Activated T-helper 17 cell treated with anti-CD3 and anti-CD28 coated beads, Interleukin-2, amount 50 U/mL, for 72 hours (primary cell): Measurements from ENCODE around the gene LRFN2. TPM values are rescaled to one million over a fixed set of nuclear protein-coding genes. Genes with fewer than 3 reads are reported as not detected.

ENCODE experiments used
- ATAC-seq: fragments of 150-1000 bp; cut with Tn5 transposase; replicated peaks from 2 replicates; pipeline ENCODE4 v1.10.0; 2021; ENCODE audit warnings: mild to moderate bottlenecking, moderate library complexity
- H3K27ac Mint-ChIP-seq: one replicate; pipeline ENCODE4 v1.8.0; 2022; ENCODE audit warnings: mixed read lengths
- H3K27me3 Mint-ChIP-seq: one replicate; pipeline ENCODE4 v1.8.0; 2022; ENCODE audit warnings: mixed read lengths
- H3K36me3 Mint-ChIP-seq: one replicate; pipeline ENCODE4 v1.8.0; 2022; ENCODE audit warnings: low read depth, mild to moderate bottlenecking, mixed read lengths
- H3K4me1 Mint-ChIP-seq: one replicate; pipeline ENCODE4 v1.8.0; 2022; ENCODE audit warnings: mixed read lengths
- H3K4me3 Mint-ChIP-seq: one replicate; pipeline ENCODE4 v1.8.0; 2022; ENCODE audit warnings: mild to moderate bottlenecking, mixed read lengths
- H3K9me3 Mint-ChIP-seq: one replicate; pipeline ENCODE4 v1.8.0; 2022; ENCODE audit warnings: mixed read lengths
- total RNA-seq, 2 donors: library from RNA; stranded (reverse); gene quantifications; one replicate each; pipeline ENCODE4 v1.2.3, GENCODE V29; 2022

The LRFN2 gene
- total RNA-seq, 2 donors from 2014 or later, result 0.08 TPM; not detected in 1

DNA sequence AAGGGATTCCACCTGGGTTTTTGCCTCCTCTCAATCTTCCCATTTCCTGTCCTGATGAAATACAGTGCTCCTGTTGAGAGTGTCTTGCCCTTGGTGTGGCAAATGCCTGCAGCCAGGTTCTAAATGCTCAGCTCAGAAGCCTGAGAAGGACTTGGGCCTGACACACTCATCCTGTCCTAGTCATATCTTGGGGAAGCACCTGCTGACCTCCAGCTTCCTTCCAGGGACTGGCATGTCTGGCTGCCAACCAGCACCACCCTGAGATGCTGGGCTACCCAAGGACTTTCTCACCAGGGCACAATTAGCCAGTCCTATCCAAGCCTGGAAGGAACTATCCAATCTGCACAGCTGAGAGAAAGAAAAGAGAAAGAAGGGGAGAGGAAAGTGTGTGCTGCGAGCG, 43.4 kb downstream of the LRFN2 start:
- Mint-ChIP-seq H3K4me1 (no peaks in the 10 kb centered on the region), H3K27ac (no peak overlapping the region)
- ATAC-seq, result no peak

DNA sequence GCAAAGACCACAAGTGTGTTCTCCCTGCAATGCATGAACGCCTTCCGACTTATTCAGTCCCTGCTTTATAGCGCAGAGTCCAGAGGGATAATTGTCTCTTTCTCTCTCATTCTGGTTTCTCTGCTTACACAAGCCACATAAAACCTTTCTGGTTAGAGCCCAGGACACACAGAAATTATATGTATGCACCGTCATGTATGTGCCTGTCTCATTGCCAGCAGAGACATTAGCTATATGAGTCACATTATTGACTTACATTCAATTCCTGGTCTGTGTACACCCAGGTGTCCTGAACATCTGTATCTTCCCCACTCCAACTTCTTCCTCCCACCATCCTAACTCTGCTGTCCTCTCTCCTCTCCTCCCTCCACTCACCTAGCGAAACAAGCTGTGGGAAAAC, 44.0 kb downstream of the LRFN2 start:
- Mint-ChIP-seq H3K9me3 (no peaks in the 10 kb centered on the region), H3K27me3 (peaks cover 9% of the 10 kb centered on the region), H3K36me3 (no peaks in the 10 kb centered on the region), H3K4me1 (no peaks in the 10 kb centered on the region), H3K27ac (no peak overlapping the region), H3K4me3 (no peak overlapping the region)
- no peak for ATAC-seq

More for the DNA sequence above, 43.4 kb downstream of the LRFN2 start:
- Mint-ChIP-seq H3K27me3 (peaks cover 4% of the 10 kb centered on the region), H3K36me3 (no peaks in the 10 kb centered on the region), H3K9me3 (no peaks in the 10 kb centered on the region), H3K4me3 (no peak overlapping the region)

DNA sequence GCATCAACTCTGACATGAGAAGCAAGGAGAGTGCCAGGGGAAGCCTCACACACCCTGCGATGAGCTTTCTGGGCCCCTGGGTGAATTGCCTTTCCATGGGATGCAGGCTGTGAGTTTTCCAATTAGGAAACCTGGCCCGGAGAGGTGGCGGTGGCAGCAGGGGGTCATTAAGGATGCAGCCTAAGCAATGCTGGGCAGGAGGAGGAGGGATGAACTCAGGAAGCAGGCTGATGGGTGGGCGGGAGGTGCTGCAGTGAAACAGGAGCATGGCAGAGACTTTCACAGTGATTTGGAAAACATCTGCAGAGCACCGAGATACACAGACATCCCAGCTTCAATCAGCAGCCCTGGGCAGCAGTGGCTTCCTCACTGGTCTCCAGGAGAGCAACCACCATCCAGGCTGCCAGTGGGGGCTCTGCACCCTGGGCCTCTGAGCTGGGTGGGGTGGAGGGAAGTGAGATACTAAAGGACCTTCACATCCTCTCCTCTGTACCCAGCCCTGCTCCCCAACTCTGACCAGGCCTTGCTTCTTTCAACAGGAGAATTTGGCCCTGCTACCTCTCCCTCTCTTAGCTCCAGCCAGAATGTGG, 44.9 kb downstream of the LRFN2 start:
- no peak overlapping the region for H3K27ac Mint-ChIP-seq
- no peak overlapping the region for H3K4me3 Mint-ChIP-seq
- no peaks in the 10 kb centered on the region for H3K4me1 Mint-ChIP-seq
- H3K27me3 Mint-ChIP-seq, result peaks cover 9% of the 10 kb centered on the region
- no peaks in the 10 kb centered on the region for H3K36me3 Mint-ChIP-seq
- H3K9me3 Mint-ChIP-seq, result no peaks in the 10 kb centered on the region
- ATAC-seq, result no peak

GRCh38 chr6:40541556-40542174, 45.5 kb downstream of the LRFN2 start:
- no peak overlapping the region for H3K27ac Mint-ChIP-seq
- no peaks in the 10 kb centered on the region for H3K4me1 Mint-ChIP-seq
- no peaks in the 10 kb centered on the region for H3K9me3 Mint-ChIP-seq
- no peak for ATAC-seq
- peaks cover 9% of the 10 kb centered on the region for H3K27me3 Mint-ChIP-seq
- no peaks in the 10 kb centered on the region for H3K36me3 Mint-ChIP-seq
- H3K4me3 Mint-ChIP-seq, result no peak overlapping the region

DNA sequence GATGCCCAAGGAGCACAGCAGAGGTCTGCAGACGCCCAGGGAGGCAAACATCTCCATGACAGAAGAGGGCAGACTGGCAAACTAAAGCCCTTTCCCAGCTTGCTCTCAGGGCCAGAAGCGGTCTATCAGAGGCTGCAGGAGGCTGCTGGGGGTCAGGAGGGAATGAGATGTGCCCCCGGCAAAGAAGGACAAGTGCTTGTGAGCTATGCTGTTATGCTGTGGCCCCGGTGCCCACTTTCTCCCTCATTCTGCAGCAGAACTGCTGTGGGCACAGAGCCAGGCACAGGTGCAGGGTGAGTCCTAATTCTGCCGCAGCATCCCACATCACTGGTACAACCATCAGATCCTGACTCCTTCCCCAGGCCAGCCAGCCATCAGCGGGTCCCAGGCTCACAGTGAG, 46.4 kb downstream of the LRFN2 start:
- no peaks in the 10 kb centered on the region for H3K4me1 Mint-ChIP-seq
- no peak overlapping the region for H3K4me3 Mint-ChIP-seq
- H3K27ac Mint-ChIP-seq, result no peak overlapping the region

DNA sequence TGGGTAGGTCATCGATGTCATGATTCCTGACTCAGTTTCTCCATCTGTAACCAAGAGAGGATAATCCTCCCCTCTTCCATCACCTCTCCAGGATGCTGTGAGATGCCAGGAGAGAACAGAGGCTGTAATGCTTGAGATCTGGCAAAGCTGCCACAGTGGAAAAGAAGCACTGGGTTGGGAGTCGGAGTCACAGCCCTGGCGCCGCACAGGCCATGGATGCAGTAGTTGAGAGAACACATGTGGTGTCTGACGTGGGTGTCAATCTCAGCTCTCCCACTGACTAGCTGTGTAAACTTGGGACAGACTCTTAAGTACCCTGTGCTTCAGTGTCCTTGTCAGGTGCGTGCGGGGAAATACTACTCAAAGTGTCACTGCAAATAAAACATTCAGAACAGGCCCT, 47.3 kb downstream of the LRFN2 start:
- H3K4me3 Mint-ChIP-seq, result no peak overlapping the region
- no peak overlapping the region for H3K27ac Mint-ChIP-seq
- H3K4me1 Mint-ChIP-seq, result no peaks in the 10 kb centered on the region
- H3K36me3 Mint-ChIP-seq, result no peaks in the 10 kb centered on the region
- peaks cover 5% of the 10 kb centered on the region for H3K27me3 Mint-ChIP-seq
- no peak for ATAC-seq
- H3K9me3 Mint-ChIP-seq, result no peaks in the 10 kb centered on the region

More for the DNA sequence above, 46.4 kb downstream of the LRFN2 start:
- H3K9me3 Mint-ChIP-seq, result no peaks in the 10 kb centered on the region
- H3K36me3 Mint-ChIP-seq, result no peaks in the 10 kb centered on the region
- no peak for ATAC-seq
- H3K27me3 Mint-ChIP-seq, result peaks cover 9% of the 10 kb centered on the region

DNA sequence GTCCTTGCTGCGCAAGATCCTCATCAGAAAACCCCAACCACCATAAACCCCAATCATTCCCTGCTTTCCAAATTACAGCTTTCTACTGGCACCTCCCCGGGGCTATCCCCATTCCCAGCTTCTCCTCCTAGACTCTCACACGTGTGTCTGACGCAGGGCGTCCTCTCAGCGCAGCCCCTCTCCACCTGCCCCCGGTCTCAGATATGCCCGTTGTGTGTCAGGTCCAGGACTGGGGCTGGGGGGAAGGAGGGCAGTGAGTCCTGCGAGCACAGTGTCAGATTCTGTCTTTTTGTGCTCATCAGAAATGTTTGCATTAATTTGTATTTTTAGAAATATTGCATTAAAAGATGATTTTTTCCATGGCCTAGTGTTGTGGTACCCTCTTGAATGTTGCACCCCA, 48.6 kb downstream of the LRFN2 start:
- no peaks in the 10 kb centered on the region for H3K36me3 Mint-ChIP-seq

GRCh38 chr6:40537446-40537845, 49.7 kb downstream of the LRFN2 start:
- Mint-ChIP-seq H3K36me3 (no peaks in the 10 kb centered on the region), H3K27ac (no peak overlapping the region), H3K4me1 (no peaks in the 10 kb centered on the region), H3K27me3 (peaks cover 5% of the 10 kb centered on the region), H3K9me3 (no peaks in the 10 kb centered on the region), H3K4me3 (no peak overlapping the region)
- ATAC-seq, result no peak

More for the DNA sequence above, 48.6 kb downstream of the LRFN2 start:
- Mint-ChIP-seq H3K4me1 (no peaks in the 10 kb centered on the region), H3K4me3 (no peak overlapping the region), H3K9me3 (no peaks in the 10 kb centered on the region), H3K27ac (no peak overlapping the region), H3K27me3 (peaks cover 5% of the 10 kb centered on the region)
- ATAC-seq, result no peak

DNA sequence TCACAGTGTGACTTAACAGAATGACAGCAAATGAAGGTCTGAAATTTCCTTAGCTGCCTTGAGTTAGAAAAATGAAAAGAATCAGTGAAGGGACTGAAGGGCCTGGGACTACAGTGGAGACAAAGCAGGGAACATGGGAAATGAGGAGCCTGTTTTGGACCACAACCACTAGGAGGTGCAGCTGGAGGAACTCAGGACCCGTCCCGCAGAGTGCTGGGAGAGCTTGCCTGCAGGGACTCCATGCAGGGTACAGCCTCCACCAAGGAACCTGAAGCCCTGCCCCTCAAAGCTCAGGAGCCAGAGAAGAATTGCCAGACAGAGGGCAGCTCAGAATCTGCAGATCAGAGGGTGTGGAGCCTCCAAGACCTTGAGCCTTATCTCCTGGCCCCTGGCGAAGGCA, 50.7 kb downstream of the LRFN2 start:
- H3K27me3 Mint-ChIP-seq, result peaks cover 5% of the 10 kb centered on the region
- H3K36me3 Mint-ChIP-seq, result no peaks in the 10 kb centered on the region
- H3K4me1 Mint-ChIP-seq, result no peaks in the 10 kb centered on the region
- no peaks in the 10 kb centered on the region for H3K9me3 Mint-ChIP-seq
- no peak for ATAC-seq
- H3K27ac Mint-ChIP-seq, result no peak overlapping the region
- H3K4me3 Mint-ChIP-seq, result no peak overlapping the region

DNA sequence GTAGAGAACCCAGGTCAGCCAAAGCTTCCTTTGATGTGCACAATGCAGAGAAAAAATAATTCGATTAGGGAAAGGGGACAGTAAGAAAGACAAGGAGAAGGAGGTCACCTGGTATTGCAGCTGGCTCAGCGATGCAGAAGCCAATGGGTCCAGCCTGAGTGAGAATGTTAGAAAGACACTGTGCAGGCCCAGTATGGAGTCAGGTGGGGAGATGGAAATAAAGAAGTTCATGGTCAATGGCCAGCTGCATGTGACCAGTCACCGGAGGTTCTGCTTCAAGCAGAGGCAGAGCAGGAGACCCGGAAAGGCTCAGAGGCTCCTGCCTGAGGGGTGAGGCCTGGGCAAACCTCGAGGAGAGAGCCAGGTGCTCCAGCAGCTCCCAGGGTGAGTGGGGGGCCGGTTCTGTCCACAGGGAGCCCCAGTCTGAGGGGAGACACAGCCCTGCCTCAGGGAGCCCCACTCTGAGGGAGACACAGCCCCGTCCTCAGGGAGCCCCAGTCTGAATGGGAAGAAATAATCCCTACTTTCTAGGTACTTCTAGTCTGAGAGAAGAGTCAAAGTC, 51.3 kb downstream of the LRFN2 start:
- Mint-ChIP-seq H3K4me3 (no peak overlapping the region), H3K27me3 (peaks cover 5% of the 10 kb centered on the region), H3K36me3 (no peaks in the 10 kb centered on the region), H3K9me3 (no peaks in the 10 kb centered on the region), H3K4me1 (no peaks in the 10 kb centered on the region), H3K27ac (no peak overlapping the region)
- ATAC-seq, result no peak

DNA sequence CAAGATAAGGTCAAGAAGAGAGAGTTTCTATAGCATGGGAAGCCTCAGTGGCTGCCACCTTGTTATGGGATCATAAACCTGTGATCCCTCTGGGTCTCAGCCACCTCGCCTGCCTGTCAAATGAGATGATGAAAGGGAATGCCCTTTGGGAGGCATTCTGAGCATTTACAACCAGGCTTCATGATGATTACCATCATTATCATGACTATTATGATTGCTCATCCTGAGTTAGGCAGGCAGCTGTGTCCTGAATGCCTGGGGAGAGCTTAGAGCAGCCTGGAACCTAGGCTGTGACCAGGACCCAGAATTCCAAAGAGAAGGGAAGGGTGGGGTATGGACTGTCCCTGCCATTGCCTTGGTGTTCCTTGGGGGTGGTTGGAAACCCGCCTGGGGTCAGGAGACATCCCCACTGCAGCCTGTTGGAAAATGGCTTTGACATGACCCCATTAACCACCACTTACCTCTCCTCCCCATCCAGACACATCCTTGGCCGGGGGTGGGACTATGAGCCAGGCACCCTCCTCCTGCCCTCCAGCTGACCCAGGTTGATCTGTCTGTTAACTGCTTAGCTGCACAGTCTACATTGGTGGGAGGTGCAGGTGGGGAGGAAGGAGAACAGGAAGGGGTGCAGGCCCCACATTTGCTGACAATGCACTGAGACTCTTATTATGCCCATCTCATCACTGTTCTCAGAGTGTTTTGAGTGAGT, 51.9 kb downstream of the LRFN2 start:
- Mint-ChIP-seq H3K4me1 (no peaks in the 10 kb centered on the region), H3K27ac (no peak overlapping the region), H3K4me3 (no peak overlapping the region), H3K9me3 (no peaks in the 10 kb centered on the region), H3K36me3 (no peaks in the 10 kb centered on the region), H3K27me3 (peaks cover 5% of the 10 kb centered on the region)
- no peak for ATAC-seq

DNA sequence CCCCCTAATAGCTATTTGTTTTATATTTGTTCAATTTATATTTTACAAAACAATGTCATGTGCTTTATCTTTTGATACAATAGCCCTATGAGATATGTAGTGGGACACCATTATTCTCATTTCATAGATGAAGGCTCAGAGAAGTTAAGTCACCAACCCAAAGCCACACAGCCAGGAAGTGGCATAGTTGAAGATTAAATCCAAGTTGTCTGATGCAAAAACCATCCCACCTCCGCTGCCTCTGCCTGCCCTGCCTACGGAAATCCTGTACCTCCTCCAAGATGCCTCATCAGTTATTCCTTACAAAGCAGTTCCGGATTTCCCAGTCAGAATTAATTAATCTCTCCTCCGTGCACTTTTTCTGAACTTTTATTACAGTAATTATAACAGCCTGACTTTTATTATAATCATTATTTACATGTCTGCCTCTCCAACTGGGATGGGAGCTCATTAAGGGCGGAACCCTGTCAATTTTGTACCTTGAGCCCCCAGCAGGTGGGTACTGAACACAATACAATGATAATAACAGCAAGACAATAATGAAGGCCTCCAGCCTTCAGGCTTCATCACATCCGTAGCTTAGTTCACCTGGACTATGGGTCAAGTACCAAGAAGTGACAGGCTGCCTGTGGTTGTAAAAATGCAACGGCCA, 54.7 kb downstream of the LRFN2 start:
- Mint-ChIP-seq H3K4me3 (no peak overlapping the region), H3K36me3 (no peaks in the 10 kb centered on the region), H3K4me1 (no peaks in the 10 kb centered on the region), H3K27ac (no peak overlapping the region), H3K27me3 (no peaks in the 10 kb centered on the region), H3K9me3 (no peaks in the 10 kb centered on the region)
- no peak for ATAC-seq

DNA sequence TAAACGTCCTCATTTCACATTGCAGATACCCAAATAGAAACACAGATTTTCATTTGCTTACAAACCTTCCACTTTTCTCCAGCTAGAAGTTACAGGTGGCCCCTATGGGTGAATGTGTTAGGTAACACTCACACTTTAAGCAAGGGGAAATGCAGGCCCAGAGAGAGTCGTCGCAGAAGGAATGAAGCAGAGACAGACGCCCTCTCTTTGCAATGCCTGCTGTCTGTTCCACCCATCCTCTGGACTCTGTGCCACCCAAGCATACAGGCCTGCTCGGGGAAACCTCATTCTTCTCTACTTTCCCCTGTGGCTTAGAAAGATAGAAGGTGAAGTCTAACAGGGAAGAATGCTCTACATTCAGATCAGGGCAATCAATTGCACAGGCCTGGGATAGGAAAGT, 57.2 kb downstream of the LRFN2 start:
- ATAC-seq, result no peak
- Mint-ChIP-seq H3K4me3 (no peak overlapping the region), H3K36me3 (no peaks in the 10 kb centered on the region), H3K27me3 (no peaks in the 10 kb centered on the region), H3K9me3 (no peaks in the 10 kb centered on the region), H3K4me1 (no peaks in the 10 kb centered on the region), H3K27ac (no peak overlapping the region)

DNA sequence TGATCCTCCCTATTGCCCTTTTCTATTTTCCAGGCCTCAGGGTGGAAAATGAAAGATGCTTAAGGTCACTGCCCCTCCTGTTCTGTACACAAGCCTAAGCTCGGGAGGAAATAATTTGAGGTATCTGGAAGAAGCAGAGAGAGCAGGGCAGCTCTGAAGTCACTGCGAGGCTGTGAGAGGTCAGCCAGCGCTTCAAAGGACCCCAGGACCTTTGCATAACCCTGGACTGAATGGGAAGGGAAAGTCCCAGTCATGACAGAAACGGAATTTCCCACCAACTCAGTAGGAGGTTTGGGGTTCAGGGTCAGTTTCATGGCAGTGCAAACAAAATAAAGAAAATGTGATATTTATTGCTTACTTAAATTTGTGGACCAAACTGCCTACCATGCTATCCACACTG, 58.1 kb downstream of the LRFN2 start:
- H3K27me3 Mint-ChIP-seq, result no peaks in the 10 kb centered on the region
- H3K27ac Mint-ChIP-seq, result no peak overlapping the region
- H3K9me3 Mint-ChIP-seq, result no peaks in the 10 kb centered on the region
- H3K4me1 Mint-ChIP-seq, result no peaks in the 10 kb centered on the region
- no peaks in the 10 kb centered on the region for H3K36me3 Mint-ChIP-seq
- ATAC-seq, result no peak
- no peak overlapping the region for H3K4me3 Mint-ChIP-seq
